Lung (tissue), 12 donors: Measurements from ENCODE around the gene ROCK1. TPM values are rescaled to one million over a fixed set of nuclear protein-coding genes. Genes with fewer than 3 reads are reported as not detected.

ENCODE experiments used
- ATAC-seq: fragments of 200-7000 bp; cut with Tn5 transposase; one replicate; pipeline ENCODE4 v1.9.1; 2020; ENCODE audit warnings: moderate number of reproducible peaks; ENCODE audit not compliant: insufficient read depth, low FRiP score
- DNase-seq, 3 donors: peaks; one replicate each; pipeline ENCODE4 v3.0.0-alpha.2; 2013 to 2017
- H3K27ac ChIP-seq, 2 donors: one replicate each; pipeline ENCODE4 v1.5.1; 2013; ENCODE audit warnings: mild to moderate bottlenecking in 2 of 2, moderate library complexity in 2 of 2, control low read depth in 1 of 2, inconsistent platforms in 1 of 2, low read depth in 1 of 2, low read length in 1 of 2
- H3K27me3 ChIP-seq, 3 donors: one replicate each; pipeline ENCODE4 v1.5.1; 2013; ENCODE audit warnings: low read length in 2 of 3; ENCODE audit not compliant: control insufficient read depth in 3 of 3, insufficient read depth in 3 of 3
- H3K36me3 ChIP-seq, 4 donors: one replicate each; pipeline ENCODE4 v1.5.1; 2013; ENCODE audit warnings: low read length in 4 of 4, mild to moderate bottlenecking in 1 of 4, moderate library complexity in 1 of 4; ENCODE audit not compliant: control insufficient read depth in 4 of 4, insufficient read depth in 4 of 4
- H3K4me1 ChIP-seq, 5 donors: one replicate each; pipeline ENCODE4 v1.5.1; 2013; ENCODE audit warnings: low read length in 5 of 5, mild to moderate bottlenecking in 2 of 5, moderate library complexity in 1 of 5; ENCODE audit not compliant: control insufficient read depth in 5 of 5, insufficient read depth in 5 of 5
- H3K4me3 ChIP-seq: one replicate; pipeline ENCODE4 v1.5.1; 2013; ENCODE audit warnings: mild to moderate bottlenecking, control low read depth, moderate library complexity
- H3K9ac ChIP-seq, 2 donors: one replicate each; pipeline ENCODE4 v1.5.1; 2013; ENCODE audit warnings: low read length in 2 of 2, control low read depth in 1 of 2; ENCODE audit not compliant: insufficient read depth in 1 of 2
- H3K9me3 ChIP-seq, 4 donors: one replicate each; pipeline ENCODE4 v1.5.1; 2013; ENCODE audit warnings: low read length in 3 of 4, mild to moderate bottlenecking in 1 of 4, moderate library complexity in 1 of 4; ENCODE audit not compliant: control insufficient read depth in 4 of 4, insufficient read depth in 3 of 4
- WGBS, 2 donors: extraction: QIAGEN DNeasy Blood & Tissue Kit; methylation state at CpG; one replicate each; pipeline ENCODE4 v1.1.7; 2013; 5-methylcytosine and 5-hydroxymethylcytosine counted together
- polyA plus RNA-seq, 2 donors: library from polyadenylated mRNA; stranded (reverse); fragments of 200-250 nt; gene quantifications; one replicate each; pipeline ENCODE4 v1.2.1, GENCODE V29; 2013
- total RNA-seq, 2 donors: library from RNA; depleted of rRNA in 1 of 2; stranded (reverse); fragments of >200 nt in 1 of 2; gene quantifications; one replicate each; pipeline ENCODE4 v1.2.1, GENCODE V29; 2014 to 2021
- TF ChIP-seq, protein P1 (sequence below): IDR thresholded peaks from 2 replicates; pipeline ENCODE4 v1.5.1; 2012; ENCODE audit warnings: mild to moderate bottlenecking; ENCODE audit errors: control extremely low read depth, extremely low read depth
- donor health status: control.
- donor health status: control.
- donor health status: Bipolar disorder and iron deficiency.
- donor health status: healthy.
- donor health status: DM: yes; HTN: yes; CAD: no.

The ROCK1 gene
- total and polyA plus RNA-seq, 4 donors, result 13.4 to 115 (median 35.9) TPM

DNA sequence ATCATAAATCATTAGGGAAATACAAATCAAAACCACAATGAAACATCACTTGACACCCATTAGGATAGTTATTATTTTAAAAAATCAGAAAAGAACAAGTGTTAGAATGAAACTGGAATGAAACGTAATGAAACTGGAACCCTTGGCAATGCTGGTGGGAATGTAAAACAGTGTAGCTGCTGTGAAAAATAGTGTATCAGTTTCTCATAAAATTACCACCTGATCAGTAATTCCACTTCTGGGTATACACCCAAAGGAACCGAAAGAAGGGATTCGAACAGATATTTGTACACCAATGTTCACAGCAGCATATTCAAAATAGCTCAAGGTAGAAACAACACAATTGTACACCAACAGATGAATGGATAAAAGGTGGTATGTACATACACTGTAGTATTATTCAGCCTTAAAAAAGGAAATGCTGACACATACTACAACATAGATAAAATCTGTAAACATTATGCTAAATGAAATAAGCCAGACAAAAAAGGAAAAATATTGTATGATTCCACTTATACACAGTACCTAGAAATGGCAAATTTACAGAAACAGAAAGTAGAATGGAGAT lies 27.0 kb downstream of the ROCK1 start:
- ATAC-seq, result no peak
- Histone ChIP-seq H3K4me1 (peaks cover 0 to 3% (median 0%) of the 10 kb centered on the region in 5 donors), H3K27me3 (no peaks in the 10 kb centered on the region), H3K4me3 (no peak overlapping the region), H3K27ac (no peak overlapping the region), H3K9ac (no peak overlapping the region), H3K36me3 (peaks cover 0 to 13% (median 0%) of the 10 kb centered on the region in 4 donors), H3K9me3 (peaks cover 0 to 12% (median under 1%) of the 10 kb centered on the region in 4 donors)
- no peak for DNase-seq
- WGBS, 2 donors, result 90 to 96% methylated on average over 3 of the region's 3 CpGs
- TF ChIP-seq, protein P1, sequence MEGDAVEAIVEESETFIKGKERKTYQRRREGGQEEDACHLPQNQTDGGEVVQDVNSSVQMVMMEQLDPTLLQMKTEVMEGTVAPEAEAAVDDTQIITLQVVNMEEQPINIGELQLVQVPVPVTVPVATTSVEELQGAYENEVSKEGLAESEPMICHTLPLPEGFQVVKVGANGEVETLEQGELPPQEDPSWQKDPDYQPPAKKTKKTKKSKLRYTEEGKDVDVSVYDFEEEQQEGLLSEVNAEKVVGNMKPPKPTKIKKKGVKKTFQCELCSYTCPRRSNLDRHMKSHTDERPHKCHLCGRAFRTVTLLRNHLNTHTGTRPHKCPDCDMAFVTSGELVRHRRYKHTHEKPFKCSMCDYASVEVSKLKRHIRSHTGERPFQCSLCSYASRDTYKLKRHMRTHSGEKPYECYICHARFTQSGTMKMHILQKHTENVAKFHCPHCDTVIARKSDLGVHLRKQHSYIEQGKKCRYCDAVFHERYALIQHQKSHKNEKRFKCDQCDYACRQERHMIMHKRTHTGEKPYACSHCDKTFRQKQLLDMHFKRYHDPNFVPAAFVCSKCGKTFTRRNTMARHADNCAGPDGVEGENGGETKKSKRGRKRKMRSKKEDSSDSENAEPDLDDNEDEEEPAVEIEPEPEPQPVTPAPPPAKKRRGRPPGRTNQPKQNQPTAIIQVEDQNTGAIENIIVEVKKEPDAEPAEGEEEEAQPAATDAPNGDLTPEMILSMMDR, result no peak

DNA sequence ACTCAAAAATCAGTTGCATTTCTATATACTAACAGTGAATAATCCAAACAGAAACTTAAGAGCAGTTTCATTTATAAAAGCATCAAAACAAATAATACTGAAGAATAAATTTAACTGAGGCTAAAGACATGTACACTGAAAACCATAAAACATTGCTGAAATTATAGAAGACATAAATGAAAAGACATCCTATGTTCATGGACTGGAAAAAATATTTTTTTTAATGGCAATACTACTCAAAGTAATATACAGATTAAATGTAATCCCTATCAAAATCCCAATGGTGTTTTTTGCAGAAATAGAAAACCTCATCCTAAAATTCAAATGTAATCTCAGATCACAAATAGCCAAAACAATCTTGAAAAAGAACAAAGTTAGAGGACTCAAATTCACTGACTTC lies 28.6 kb downstream of the ROCK1 start:
- ATAC-seq (no peak), DNase-seq (no peak)
- TF ChIP-seq, protein P1, result no peak
- Histone ChIP-seq H3K9ac (no peak overlapping the region), H3K36me3 (peaks cover 0 to 6% (median 0%) of the 10 kb centered on the region in 4 donors), H3K4me1 (peaks cover 0 to 14% (median 0%) of the 10 kb centered on the region in 5 donors), H3K27ac (no peak overlapping the region), H3K4me3 (no peak overlapping the region), H3K9me3 (peaks cover 0 to 12% (median under 1%) of the 10 kb centered on the region in 4 donors), H3K27me3 (no peaks in the 10 kb centered on the region)

DNA sequence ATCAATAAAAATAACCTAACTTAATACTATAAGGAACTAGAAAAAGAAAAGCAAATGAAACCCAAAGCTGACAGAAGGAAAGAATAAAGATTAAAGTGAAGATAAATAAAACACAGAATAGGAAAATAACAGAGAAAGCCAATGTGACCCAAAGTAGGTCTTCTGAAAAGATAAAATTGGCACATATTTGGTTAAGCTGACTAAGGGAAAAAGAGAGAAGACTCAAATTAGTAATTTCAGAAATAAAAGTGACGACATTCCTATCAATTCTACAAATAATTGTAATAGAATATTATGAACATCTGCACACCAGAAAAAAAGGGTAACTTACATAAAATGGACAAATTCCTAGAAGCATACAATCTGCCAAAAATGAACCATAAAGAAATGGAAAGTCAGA lies 30.2 kb downstream of the ROCK1 start:
- no peak overlapping the region for H3K4me3 ChIP-seq
- 93 to 94% methylated on average over 1 of the region's 1 CpG for WGBS, 2 donors
- no peak for DNase-seq
- no peaks in the 10 kb centered on the region for H3K27me3 ChIP-seq
- peaks cover 0 to 5% (median 0%) of the 10 kb centered on the region in 4 donors for H3K36me3 ChIP-seq
- TF ChIP-seq, protein P1, result no peak
- no peak for ATAC-seq
- H3K9ac ChIP-seq, result no peak overlapping the region
- H3K4me1 ChIP-seq, result peaks cover 0 to 19% (median 0%) of the 10 kb centered on the region in 5 donors
- H3K27ac ChIP-seq, result no peak overlapping the region
- peaks cover 0 to 12% (median under 1%) of the 10 kb centered on the region in 4 donors for H3K9me3 ChIP-seq

GRCh38 chr18:21080576-21080975 lies 31.0 kb downstream of the ROCK1 start:
- WGBS, 2 donors, result 98 to 100% methylated on average over 1 of the region's 1 CpG
- no peak for ATAC-seq
- Histone ChIP-seq H3K9me3 (peaks cover 0 to 12% (median under 1%) of the 10 kb centered on the region in 4 donors), H3K4me1 (peaks cover 0 to 19% (median 0%) of the 10 kb centered on the region in 5 donors), H3K9ac (no peak overlapping the region), H3K4me3 (no peak overlapping the region), H3K27ac (no peak overlapping the region), H3K36me3 (peaks cover 0 to 5% (median 0%) of the 10 kb centered on the region in 4 donors), H3K27me3 (no peaks in the 10 kb centered on the region)
- TF ChIP-seq, protein P1, result no peak
- no peak for DNase-seq
